ENCODE measurements around the gene HJV. TPM values are rescaled to one million over a fixed set of nuclear protein-coding genes. Genes with fewer than 3 reads are reported as not detected.

HJV gene
- polyA plus RNA-seq, 12 donors = 56.1 to 322 (median 225) TPM; not detected in 1

DNA sequence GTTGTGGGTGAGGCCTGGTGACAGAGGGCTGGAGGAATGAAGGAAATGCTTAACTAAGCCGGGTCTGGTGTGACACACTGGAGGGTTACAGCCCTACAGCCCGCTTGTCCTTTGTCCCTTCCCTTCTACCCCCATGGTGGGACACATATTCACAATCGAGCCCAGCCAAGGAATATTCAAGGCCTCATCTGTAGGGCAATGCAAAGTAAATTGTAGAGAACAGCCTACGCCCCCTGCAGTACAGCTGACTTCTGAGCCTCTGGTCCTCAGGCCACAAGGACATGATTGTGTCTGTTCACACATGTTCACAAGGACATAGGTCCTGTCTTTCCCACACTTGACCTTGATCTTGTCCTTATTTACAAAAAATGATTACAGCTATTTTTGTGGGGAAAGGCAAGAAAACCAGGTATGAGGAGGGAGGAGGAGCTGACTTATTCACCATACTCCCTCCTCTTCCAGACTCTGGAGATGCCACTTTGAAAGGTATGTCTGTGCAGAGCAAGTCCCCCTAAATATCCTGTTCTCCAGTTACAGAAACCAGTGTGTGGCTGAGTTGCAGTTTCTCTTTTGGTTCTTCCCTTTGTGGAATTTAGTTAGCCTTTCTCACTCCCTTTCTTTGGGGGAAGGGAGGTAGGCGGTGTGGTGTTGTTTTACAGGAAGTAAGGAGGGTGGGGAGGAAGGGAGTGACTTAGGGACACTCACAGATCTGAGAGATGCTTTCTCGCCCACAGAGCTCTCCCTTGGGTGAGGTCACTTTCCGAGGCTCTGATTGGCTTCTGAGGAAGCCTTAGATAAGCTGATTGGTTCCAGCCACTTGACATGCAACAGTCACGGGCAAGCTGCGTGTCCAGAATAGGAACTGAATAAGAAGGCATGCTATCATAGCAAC is 42.4 kb downstream of the HJV start:
- peak; percentile 98 for DNase-seq

DNA sequence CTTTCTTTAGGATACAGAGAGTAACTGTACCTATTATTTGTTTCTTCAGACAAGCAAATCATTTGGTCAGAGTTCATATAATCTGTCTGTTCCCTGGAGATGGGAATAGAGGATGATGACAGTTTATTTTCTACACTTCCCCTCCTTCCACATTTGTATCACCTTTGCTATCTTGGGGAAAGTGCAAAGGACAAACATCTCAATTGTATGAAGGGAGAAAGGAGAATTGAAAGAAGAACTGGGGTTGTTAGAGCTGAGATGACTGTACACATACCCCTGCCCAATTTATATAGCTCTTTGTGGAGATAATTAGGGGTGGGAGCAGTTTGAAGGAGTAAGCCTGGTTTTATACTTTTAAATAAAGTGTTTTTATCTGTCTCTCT is 43.1 kb downstream of the HJV start:
- DNase-seq = no peak

GRCh38 chr1:145977486-145978470 is 43.8 kb downstream of the HJV start:
- DNase-seq = peak; percentile 86

DNA sequence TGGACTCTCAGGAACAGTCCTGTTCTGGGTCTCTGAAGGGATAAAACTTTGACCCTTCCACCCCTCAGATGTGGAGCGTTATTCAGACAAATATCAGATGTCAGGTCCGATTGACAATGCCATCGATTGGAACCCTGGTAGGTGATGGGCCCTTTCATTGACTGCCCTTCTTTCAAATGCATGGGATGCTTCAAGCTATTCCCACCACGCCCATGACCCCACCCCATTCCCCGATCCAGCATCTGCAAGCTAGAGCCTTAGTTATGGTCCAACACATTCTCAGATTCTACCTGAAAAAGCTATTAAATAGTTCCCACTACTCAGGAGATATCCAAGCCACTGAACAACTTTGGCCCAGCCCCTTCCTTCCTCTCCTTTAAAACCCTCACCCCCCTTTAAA is 44.5 kb downstream of the HJV start:
- no peak for DNase-seq

DNA sequence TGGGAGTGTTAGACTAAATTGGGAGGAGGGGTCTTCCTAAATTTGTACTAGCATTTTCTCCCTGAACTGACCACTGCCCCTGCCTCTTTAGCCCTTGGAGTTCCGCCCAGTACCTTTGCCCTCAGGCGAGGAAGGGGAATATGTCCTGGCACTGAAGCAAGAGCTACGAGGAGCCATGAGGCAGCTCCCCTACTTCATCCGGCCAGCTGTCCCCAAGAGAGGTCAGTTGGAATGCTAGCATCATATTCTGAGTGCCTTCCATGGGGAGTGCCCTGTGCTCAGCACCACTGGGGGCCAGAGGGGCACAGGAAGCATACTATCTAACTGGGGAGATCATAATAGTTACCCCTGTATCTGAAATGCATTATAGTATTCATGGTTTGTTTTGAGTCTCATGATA is 46.3 kb downstream of the HJV start:
- DNase-seq = no peak

DNA sequence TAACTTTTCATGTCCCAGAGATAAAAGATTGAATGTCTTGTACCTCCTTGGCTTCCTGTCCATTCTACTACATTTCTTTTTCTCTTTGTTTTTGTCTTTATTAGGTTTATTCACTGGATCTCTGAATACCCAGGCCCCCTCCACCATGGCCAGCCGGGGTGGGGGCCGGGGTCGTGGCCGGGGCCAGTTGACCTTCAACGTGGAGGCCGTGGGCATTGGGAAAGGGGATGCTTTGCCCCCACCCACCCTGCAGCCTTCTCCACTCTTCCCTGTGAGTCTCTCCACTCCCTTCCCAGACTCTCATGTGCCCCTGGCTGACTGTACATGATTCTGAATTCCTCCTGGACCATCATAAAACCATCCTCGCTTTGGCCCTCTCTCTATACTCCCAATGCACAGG is 46.8 kb downstream of the HJV start:
- DNase-seq = no peak

- DNase-seq = no peak
Observed at GRCh38 chr1:145972580-145972979, 49.0 kb downstream of the HJV start.

Other genes starting within 250 kb of the HJV start
- gene RNF115, start 197.6 kb downstream of the HJV start, polyA plus RNA-seq (ENCODE audit: insufficient read length in 12 of 12) = 10 to 100 TPM in 11 of 12 donors, not detected in 1; 12.0 to 23.2 (median 18.9) TPM
- 10 to 100 TPM in 10 of 12 donors, not detected in 2; 19.8 to 29.9 (median 21.5) TPM for gene POLR3C, start 197.5 kb downstream of the HJV start, polyA plus RNA-seq (ENCODE audit: insufficient read length in 12 of 12)
- gene NUDT17, start 176.1 kb downstream of the HJV start, polyA plus RNA-seq (ENCODE audit: insufficient read length in 12 of 12) = 10 to 100 TPM in 11 of 12 donors, not detected in 1; 10.5 to 19.6 (median 14.8) TPM
- 10 to 100 TPM in 11 of 12 donors, not detected in 1; 33.6 to 83.6 (median 48.5) TPM for gene PIAS3, start 162.7 kb downstream of the HJV start, polyA plus RNA-seq (ENCODE audit: insufficient read length in 12 of 12)
- 1 to 10 TPM in 10 of 12 donors, not detected in 2; 1.7 to 8.0 (median 2.3) TPM for gene ANKRD35, start 135.9 kb downstream of the HJV start, polyA plus RNA-seq (ENCODE audit: insufficient read length in 12 of 12)
- 10 to 100 TPM in 2 of 12 donors, 1 to 10 TPM in 9, not detected in 1; 4.0 to 12.2 (median 7.9) TPM for gene ITGA10, start 111.7 kb downstream of the HJV start, polyA plus RNA-seq (ENCODE audit: insufficient read length in 12 of 12)
- gene PEX11B, start 103.0 kb downstream of the HJV start, polyA plus RNA-seq (ENCODE audit: insufficient read length in 12 of 12) = 10 to 100 TPM in 11 of 12 donors, not detected in 1; 18.0 to 32.7 (median 25.9) TPM
- 100 to 1,000 TPM in 11 of 12 donors, not detected in 1; 104 to 160 (median 134) TPM for gene RBM8A, start 94.3 kb downstream of the HJV start, polyA plus RNA-seq (ENCODE audit: insufficient read length in 12 of 12)
- gene LIX1L, start 63.7 kb downstream of the HJV start, polyA plus RNA-seq (ENCODE audit: insufficient read length in 12 of 12) = 10 to 100 TPM in 11 of 12 donors, not detected in 1; 26.5 to 33.7 (median 30.6) TPM
- 1 to 10 TPM in 3 of 12 donors, under 1 TPM in 7, not detected in 2; 0.58 to 1.4 (median 0.81) TPM for gene ANKRD34A, start 57.2 kb downstream of the HJV start, polyA plus RNA-seq (ENCODE audit: insufficient read length in 12 of 12)
- gene POLR3GL, start 57.0 kb downstream of the HJV start, polyA plus RNA-seq (ENCODE audit: insufficient read length in 12 of 12) = 10 to 100 TPM in 11 of 12 donors, not detected in 1; 33.2 to 75.0 (median 39.3) TPM
- 100 to 1,000 TPM in 11 of 12 donors, not detected in 1; 241 to 361 (median 276) TPM for gene TXNIP, start 25.2 kb downstream of the HJV start, polyA plus RNA-seq (ENCODE audit: insufficient read length in 12 of 12)
- 1 to 10 TPM in 10 of 12 donors, not detected in 2; 1.1 to 2.2 (median 1.8) TPM for gene NBPF10, start 123.1 kb upstream of the HJV start, polyA plus RNA-seq (ENCODE audit: insufficient read length in 12 of 12)
- 10 to 100 TPM in 11 of 12 donors, not detected in 1; 17.5 to 30.8 (median 25.3) TPM for gene NOTCH2NLA, start 207.3 kb upstream of the HJV start, polyA plus RNA-seq (ENCODE audit: insufficient read length in 12 of 12)